Cortex of kidney (tissue), 1 donor: ENCODE results near the gene RBMS3.
"Not testable (repeated sequence)": the region's sequence is repeated elsewhere in the genome, so short reads cannot be mapped to it uniquely, and the experiment has no call there.

ENCODE experiments used
- DNase-seq: peaks from one replicate; lab custom pipeline; 2025; lab: John Stamatoyannopoulos, UW

RBMS3 gene

GRCh38 chr3:30020380-30020779 lies 739.5 kb downstream of the RBMS3 start:
- DNase-seq: no peak

GRCh38 chr3:30024466-30024865 lies 743.6 kb downstream of the RBMS3 start:
- DNase-seq: no peak

GRCh38 chr3:30026851-30027250 lies 746.0 kb downstream of the RBMS3 start:
- no peak for DNase-seq

GRCh38 chr3:30034246-30034991 lies 753.5 kb downstream of the RBMS3 start:
- DNase-seq: no peak

GRCh38 chr3:30035935-30036567 lies 755.2 kb downstream of the RBMS3 start:
- no peak for DNase-seq

GRCh38 chr3:30040126-30040525 lies 759.3 kb downstream of the RBMS3 start:
- DNase-seq: no peak

- DNase-seq: not testable (repeated sequence)
These were observed 760.6 kb downstream of the RBMS3 start for GRCh38 chr3:30041481-30041880.

- no peak for DNase-seq
These were observed 761.5 kb downstream of the RBMS3 start for GRCh38 chr3:30042274-30042859.

- DNase-seq: no peak
These were observed 762.2 kb downstream of the RBMS3 start for GRCh38 chr3:30042916-30043555.

- no peak for DNase-seq
These were observed 763.6 kb downstream of the RBMS3 start for GRCh38 chr3:30044515-30044914.

GRCh38 chr3:30048431-30048830 lies 767.6 kb downstream of the RBMS3 start:
- no peak for DNase-seq

GRCh38 chr3:30050116-30050515 lies 769.2 kb downstream of the RBMS3 start:
- not testable (repeated sequence) for DNase-seq

- no peak for DNase-seq
These were observed 778.4 kb downstream of the RBMS3 start for GRCh38 chr3:30059240-30059639.
